ENCODE data around the gene XRCC6. TPM values are rescaled to one million over a fixed set of nuclear protein-coding genes. Genes with fewer than 3 reads are reported as not detected.

XRCC6 gene
- total and polyA plus RNA-seq, 2 of the 13 experiments (the other 11 are each of a cell fraction or from before 2014, with no cell fraction given), result 124 to 625 TPM

DNA sequence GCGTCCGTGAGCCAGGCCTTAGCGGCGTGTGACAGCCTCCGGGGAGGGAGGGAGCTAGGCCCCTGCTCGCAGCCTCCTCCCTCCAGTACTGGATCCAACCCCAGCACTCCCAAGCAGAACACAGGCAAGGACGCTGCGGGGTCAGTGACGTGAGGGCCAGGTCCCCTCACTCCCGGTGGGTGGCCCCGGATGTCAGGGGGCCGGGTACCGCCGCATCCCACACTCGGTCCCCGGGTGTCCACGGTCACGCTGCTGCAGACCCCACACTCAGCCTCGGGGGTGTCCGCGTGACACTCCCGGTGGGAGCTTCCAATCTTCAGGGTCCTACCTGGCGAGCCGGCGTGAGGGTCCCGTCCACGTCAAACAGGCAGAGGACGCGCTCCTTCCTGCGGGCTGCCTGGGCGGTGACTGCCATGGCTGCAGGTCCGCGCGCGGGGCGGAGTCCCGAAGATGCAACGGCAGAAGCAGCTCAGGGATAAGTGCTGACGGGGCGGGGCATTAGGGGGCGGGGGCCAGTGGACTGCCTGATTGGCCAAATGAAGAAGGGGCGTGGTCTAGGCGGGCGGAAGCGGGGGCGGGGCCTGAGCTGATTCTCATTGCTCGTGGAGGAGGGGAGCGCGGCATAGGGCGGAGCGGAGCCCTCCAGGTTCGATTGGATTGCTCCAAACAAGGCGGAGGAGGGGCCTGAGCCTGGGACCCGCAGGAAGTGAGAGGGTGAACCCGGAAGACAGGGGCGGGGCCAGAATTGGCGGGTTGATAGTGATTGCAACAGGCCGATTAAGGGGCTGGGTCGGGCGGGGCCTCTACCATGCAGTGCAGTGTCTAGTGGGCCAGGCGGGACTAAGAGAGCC, 31.5 kb upstream of the XRCC6 start, which contains the start of gene PMM1 (continued):
- TF ChIP-seq, protein P1, sequence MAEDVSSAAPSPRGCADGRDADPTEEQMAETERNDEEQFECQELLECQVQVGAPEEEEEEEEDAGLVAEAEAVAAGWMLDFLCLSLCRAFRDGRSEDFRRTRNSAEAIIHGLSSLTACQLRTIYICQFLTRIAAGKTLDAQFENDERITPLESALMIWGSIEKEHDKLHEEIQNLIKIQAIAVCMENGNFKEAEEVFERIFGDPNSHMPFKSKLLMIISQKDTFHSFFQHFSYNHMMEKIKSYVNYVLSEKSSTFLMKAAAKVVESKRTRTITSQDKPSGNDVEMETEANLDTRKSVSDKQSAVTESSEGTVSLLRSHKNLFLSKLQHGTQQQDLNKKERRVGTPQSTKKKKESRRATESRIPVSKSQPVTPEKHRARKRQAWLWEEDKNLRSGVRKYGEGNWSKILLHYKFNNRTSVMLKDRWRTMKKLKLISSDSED (CRISPR knock-in tag; IDR thresholded peaks at IDR 0.05), result no peak
- no peak for TF ChIP-seq ZNF629 (CRISPR knock-in tag; conservative IDR thresholded peaks at IDR 0.05)
- peak; percentile 40; the same call in 1 of the 2 replicates for TF ChIP-seq NCOR1 (IDR thresholded peaks at IDR 0.05; ENCODE audit: borderline replicate concordance, low read length)
- TF ChIP-seq, protein P2, sequence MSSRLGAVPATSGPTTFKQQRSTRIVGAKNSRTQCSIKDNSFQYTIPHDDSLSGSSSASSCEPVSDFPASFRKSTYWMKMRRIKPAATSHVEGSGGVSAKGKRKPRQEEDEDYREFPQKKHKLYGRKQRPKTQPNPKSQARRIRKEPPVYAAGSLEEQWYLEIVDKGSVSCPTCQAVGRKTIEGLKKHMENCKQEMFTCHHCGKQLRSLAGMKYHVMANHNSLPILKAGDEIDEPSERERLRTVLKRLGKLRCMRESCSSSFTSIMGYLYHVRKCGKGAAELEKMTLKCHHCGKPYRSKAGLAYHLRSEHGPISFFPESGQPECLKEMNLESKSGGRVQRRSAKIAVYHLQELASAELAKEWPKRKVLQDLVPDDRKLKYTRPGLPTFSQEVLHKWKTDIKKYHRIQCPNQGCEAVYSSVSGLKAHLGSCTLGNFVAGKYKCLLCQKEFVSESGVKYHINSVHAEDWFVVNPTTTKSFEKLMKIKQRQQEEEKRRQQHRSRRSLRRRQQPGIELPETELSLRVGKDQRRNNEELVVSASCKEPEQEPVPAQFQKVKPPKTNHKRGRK (CRISPR knock-in tag; IDR thresholded peaks at IDR 0.05), result no peak
- TF ChIP-seq AHDC1 (CRISPR knock-in tag; IDR thresholded peaks at IDR 0.05; ENCODE audit: borderline replicate concordance), result no peak
- TF ChIP-seq ZNF407 (CRISPR knock-in tag; IDR thresholded peaks at IDR 0.05; ENCODE audit: not compliant biosample characterization), result peak; percentile 25
- TF ChIP-seq LCORL (IDR thresholded peaks at IDR 0.05), result no peak
- peak; percentile 45 for TF ChIP-seq LCORL (CRISPR knock-in tag; IDR thresholded peaks at IDR 0.05)
- 0 out of 2 replicates have a peak, but pooled peaks have one; percentile 53 for TF ChIP-seq PHF20 (CRISPR knock-in tag; IDR thresholded peaks at IDR 0.05)
- TF ChIP-seq ARNTL (CRISPR knock-in tag; IDR thresholded peaks at IDR 0.05), result no peak
- TF ChIP-seq ARNT2 (CRISPR knock-in tag; IDR thresholded peaks at IDR 0.05; ENCODE audit: low read depth), result no peak
